Measurements from ENCODE around the gene FMR1.

FMR1 gene

DNA sequence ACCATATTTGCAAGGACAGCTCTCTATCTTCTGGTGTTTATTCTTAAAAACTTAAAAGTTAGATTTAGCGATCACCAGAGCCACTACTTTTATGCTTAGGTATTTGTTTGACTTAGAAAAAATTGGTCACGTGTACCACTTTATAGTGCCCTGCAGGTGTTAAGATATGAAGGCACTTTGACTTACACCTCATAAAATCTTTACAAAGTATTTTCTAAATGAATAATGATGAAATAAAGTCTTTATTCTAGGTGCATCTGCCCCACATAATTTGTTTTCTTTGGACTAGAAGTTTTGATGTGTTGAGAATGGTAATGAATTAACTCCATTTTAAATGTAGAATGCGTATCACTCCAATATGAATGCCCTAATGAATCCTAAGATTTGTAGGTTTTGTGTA, 2.9 kb downstream of the FMR1 start:
- Histone ChIP-seq H3K9ac (no peak overlapping the region), H3K4me3 (no peak overlapping the region), H3K4me2 (peak overlapping the region; percentile 74), H3K9me3 (no peaks in the 10 kb centered on the region), H4K20me1 (peaks cover 68% of the 10 kb centered on the region), H3K4me1 (peaks cover 47% of the 10 kb centered on the region), H3K36me3 (no peaks in the 10 kb centered on the region), H3K27me3 (peaks cover 38% of the 10 kb centered on the region), H3K27ac (no peak overlapping the region)
- no peak for TF ChIP-seq Cebpa-rat (IDR thresholded peaks at IDR 0.05)

DNA sequence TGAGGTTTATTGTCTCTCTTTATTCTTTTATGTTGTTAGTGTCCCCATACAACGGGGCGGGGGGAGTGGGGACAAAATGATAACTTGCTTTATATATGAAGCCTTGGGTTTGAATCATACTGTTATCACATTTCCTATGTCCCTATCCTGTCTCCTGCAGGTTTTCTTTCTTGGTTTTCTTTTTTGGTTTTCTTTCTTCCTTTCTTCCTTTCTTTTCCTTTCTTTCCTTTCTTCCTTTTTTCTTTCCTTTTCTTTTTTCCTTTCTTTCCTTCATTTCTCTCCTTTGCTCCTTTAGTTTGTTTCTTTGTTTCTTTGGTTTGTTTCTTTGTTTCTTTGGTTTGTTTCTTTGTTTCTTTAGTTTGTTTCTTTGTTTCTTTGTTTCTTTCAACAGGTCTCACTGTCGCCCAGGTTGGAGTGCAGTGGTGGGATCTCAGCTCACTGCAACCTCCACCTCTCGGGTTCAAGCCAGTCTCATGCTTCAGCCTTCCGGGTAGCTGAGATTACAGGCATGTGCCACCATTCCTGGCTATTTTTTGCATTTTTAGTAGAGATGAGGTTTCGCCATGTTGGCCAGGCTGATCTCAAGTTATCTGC, 4.8 kb downstream of the FMR1 start:
- Histone ChIP-seq H3K27ac (no peak overlapping the region), H4K20me1 (peaks cover 87% of the 10 kb centered on the region), H3K4me2 (no peak overlapping the region), H3K36me3 (no peaks in the 10 kb centered on the region), H3K9ac (no peak overlapping the region), H3K4me1 (peaks cover 47% of the 10 kb centered on the region), H3K9me3 (no peaks in the 10 kb centered on the region), H3K27me3 (peaks cover 45% of the 10 kb centered on the region), H3K4me3 (no peak overlapping the region)
- no peak for TF ChIP-seq Cebpa-rat (IDR thresholded peaks at IDR 0.05)

DNA sequence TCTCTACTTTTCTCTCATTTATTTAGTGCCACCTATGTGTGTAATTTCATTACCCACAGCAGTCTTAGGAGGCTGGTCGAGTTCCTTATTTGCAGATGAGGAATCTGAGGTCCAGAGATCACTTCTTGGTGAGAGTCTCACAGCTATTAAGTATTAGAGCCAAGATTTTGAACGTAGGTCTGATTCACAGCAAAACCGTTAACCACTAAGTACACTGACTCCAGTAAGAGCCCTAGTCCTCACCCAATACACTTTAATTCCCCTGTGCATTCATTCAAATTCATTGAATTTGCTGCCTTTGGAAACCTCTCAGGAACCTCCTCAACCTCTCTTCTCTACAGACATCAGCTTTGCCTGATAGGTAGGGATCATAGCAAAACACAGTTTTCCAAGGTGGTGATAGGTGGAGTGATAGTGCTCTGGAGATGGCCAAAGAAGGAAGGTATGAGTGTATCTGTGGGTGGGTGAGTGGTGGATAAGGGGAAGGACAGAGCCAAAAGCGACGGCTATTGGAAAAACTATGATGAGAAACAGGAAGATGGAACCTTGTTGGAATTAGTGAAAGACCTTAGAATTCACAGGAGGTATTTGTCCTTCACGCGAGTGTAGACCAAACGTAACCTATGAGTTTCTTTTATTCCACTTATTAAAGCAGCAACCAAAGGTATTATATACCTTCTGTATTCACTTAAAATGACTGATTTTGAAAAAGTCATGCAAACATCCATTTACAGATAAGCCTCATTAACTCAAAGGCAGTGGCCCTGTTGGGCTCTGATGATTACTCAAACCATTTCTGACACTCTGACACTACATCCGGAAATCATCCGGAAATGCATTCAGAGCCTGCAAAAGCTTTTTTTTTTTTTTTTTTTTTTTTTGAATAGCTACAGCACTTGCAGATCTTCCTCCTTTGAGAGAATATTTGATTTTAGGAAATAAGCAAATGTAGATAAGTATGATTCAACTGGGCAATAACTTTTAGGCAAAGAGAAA, 6.3 kb downstream of the FMR1 start:
- Histone ChIP-seq H3K27ac (no peak overlapping the region), H3K4me3 (no peak overlapping the region), H3K27me3 (peaks cover 49% of the 10 kb centered on the region), H3K9me3 (no peaks in the 10 kb centered on the region), H3K4me2 (peak overlapping the region; percentile 47), H4K20me1 (peaks cover 99% of the 10 kb centered on the region), H3K9ac (no peak overlapping the region), H3K4me1 (peaks cover 47% of the 10 kb centered on the region), H3K36me3 (no peaks in the 10 kb centered on the region)
- TF ChIP-seq Cebpa-rat (IDR thresholded peaks at IDR 0.05): no peak

DNA sequence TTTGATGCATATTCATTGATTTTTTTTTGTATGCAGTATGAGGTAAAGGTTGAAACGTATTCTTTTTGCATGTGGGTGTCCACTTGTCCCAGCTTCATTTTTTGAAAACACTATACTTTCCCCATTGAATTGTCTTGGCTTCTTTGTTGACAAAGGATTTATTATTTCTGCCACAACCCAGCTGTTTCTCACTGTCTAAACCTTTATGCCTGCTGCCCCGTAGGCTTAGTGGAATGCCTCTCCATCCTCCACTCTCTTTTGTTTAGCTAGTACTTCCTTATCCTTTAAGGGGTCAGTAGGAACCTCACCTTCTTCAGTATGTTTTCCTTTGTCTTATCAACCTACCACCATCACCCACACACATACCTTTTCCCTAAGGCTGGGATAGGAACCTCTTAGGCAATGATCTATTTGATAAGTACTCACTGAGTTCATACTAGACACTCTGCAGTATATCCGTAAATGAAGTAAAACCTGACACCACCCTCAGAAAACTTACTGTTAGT, 8.5 kb downstream of the FMR1 start:
- Histone ChIP-seq H4K20me1 (peaks cover 94% of the 10 kb centered on the region), H3K4me1 (peaks cover 33% of the 10 kb centered on the region), H3K9ac (no peak overlapping the region), H3K27ac (no peak overlapping the region), H3K4me2 (no peak overlapping the region), H3K27me3 (peaks cover 49% of the 10 kb centered on the region), H3K36me3 (peaks cover 2% of the 10 kb centered on the region; the same call in 1 of the 2 replicates), H3K9me3 (no peaks in the 10 kb centered on the region), H3K4me3 (no peak overlapping the region)
- no peak for TF ChIP-seq Cebpa-rat (IDR thresholded peaks at IDR 0.05)

DNA sequence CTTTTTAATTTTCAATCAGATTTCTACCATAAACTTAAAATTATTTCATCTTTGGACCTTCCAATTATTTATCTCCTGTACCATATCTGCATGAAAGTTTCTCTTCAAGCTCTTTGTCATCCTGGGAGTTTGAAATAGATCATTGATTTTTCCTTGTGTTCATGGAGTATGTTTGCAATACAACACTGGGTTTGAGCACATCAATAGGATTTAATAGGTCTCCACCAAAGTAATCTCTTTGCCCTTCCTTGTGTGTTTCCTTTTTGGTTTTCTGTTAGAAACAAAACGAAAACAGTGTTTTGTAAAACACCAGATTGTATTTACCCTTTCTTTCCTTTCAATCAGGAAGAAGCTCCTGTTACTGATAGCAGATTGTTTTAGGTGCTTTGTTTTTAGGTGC, 11.9 kb downstream of the FMR1 start:
- H3K4me2 ChIP-seq: no peak overlapping the region
- TF ChIP-seq Cebpa-rat (IDR thresholded peaks at IDR 0.05): no peak
- H3K36me3 ChIP-seq: peaks cover 25% of the 10 kb centered on the region
- H3K27ac ChIP-seq: no peak overlapping the region
- peaks cover 6% of the 10 kb centered on the region; the same call in 1 of the 2 replicates for H3K4me1 ChIP-seq
- H4K20me1 ChIP-seq: peaks cover 75% of the 10 kb centered on the region
- H3K27me3 ChIP-seq: peaks cover 40% of the 10 kb centered on the region
- H3K9ac ChIP-seq: no peak overlapping the region
- H3K4me3 ChIP-seq: no peak overlapping the region
- no peaks in the 10 kb centered on the region for H3K9me3 ChIP-seq

DNA sequence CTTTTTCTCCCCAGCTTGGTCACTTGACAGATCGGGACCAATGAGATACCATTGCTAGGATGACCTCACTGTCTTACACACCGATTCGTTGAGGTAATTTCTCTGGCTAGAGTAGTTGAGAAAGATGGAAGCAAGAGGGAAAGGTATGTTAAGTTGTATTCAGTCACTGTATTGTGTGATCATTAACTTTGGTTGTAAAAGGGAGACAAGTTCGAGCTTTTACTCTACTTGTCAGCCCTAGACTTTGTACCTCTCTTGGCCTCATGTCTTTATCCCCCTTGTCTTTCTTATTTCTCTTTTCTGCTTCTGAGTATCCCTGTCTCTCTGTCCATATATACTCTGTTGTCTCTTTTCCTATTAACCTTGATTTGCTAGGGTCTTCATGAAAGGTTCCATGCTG, 15.5 kb downstream of the FMR1 start:
- Histone ChIP-seq H4K20me1 (peaks cover 39% of the 10 kb centered on the region), H3K9me3 (no peaks in the 10 kb centered on the region), H3K4me3 (no peak overlapping the region), H3K36me3 (peaks cover 45% of the 10 kb centered on the region), H3K4me1 (no peaks in the 10 kb centered on the region), H3K9ac (no peak overlapping the region), H3K27ac (no peak overlapping the region), H3K4me2 (no peak overlapping the region), H3K27me3 (peaks cover 25% of the 10 kb centered on the region)
- TF ChIP-seq Cebpa-rat (IDR thresholded peaks at IDR 0.05): no peak

DNA sequence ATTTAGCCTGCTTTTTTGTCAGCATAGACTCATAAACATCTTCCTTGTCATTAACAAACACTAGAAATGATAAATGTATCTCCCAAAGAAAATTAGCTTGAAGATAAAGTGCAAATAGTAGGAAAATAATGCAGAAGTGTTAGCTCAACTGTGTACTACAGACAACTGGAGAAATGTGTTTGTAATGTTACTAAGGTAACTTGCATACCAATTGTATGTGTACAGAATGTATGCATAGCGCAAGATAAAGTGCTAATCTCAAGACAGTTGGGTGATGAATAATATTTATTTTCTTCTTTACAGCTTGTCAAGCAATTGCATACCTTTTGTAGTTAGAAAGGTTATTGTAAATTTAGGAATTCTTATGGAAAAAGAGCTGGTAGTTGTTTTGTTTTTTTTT, 22.1 kb downstream of the FMR1 start:
- H3K9ac ChIP-seq: no peak overlapping the region
- H3K27ac ChIP-seq: no peak overlapping the region
- H3K4me2 ChIP-seq: no peak overlapping the region
- peaks cover 48% of the 10 kb centered on the region for H3K36me3 ChIP-seq
- H4K20me1 ChIP-seq: no peaks in the 10 kb centered on the region; the same call in none of the 2 replicates
- H3K4me3 ChIP-seq: no peak overlapping the region
- H3K9me3 ChIP-seq: no peaks in the 10 kb centered on the region
- peaks cover 22% of the 10 kb centered on the region for H3K27me3 ChIP-seq
- H3K4me1 ChIP-seq: no peaks in the 10 kb centered on the region
- TF ChIP-seq Cebpa-rat (IDR thresholded peaks at IDR 0.05): no peak

DNA sequence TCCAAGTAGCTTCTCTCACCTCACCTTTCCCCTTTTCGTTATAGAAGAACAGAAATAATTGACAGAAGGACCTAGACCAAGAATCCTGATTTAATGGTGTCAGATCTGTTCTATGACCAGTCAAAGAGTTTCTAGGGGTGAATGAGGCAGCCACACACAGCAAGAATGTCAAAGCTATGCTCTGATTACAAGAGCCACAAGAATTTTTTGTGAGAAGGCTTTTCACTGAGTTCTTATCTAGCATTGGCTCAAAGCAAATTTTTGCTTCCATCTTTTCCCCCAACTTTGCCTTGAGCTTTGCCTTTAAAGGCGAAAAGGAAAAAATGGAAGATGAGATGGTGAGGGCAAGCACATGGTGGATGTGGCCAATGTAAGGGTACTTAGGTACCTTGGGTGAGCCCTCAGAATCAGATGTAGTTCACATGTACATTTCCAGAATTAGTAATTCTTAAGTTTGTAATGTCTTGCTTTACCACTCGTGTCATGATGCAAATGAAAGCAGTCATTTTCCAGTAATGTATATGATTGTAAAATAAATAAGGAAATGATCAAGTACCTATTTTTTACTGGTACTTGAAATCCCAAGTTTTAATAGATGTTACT, 23.5 kb downstream of the FMR1 start:
- no peaks in the 10 kb centered on the region for H3K9me3 ChIP-seq
- peaks cover 12% of the 10 kb centered on the region; the same call in 1 of the 2 replicates for H3K27me3 ChIP-seq
- H3K4me1 ChIP-seq: no peaks in the 10 kb centered on the region
- no peaks in the 10 kb centered on the region; the same call in 1 of the 2 replicates for H4K20me1 ChIP-seq
- no peak overlapping the region for H3K4me2 ChIP-seq
- H3K4me3 ChIP-seq: no peak overlapping the region
- H3K9ac ChIP-seq: no peak overlapping the region
- peaks cover 42% of the 10 kb centered on the region for H3K36me3 ChIP-seq
- no peak overlapping the region for H3K27ac ChIP-seq
- TF ChIP-seq Cebpa-rat (IDR thresholded peaks at IDR 0.05): no peak

DNA sequence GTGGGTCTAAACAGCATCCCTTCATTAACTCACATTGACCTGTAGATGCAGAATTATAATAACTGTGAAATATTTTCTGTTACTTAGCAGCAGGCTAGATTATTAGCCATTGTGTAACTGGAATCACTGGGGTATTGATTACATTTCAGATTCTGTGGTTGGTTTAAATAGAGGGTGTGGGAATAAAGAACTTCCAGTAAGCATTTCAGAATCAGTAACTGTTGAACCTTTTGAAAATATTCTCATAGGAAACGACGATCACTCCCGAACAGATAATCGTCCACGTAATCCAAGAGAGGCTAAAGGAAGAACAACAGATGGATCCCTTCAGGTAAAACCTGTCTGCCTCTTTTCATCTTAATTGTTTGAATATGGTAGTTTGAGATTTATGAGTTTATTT, 33.6 kb downstream of the FMR1 start:
- no peaks in the 10 kb centered on the region for H4K20me1 ChIP-seq
- H3K4me2 ChIP-seq: no peak overlapping the region
- H3K36me3 ChIP-seq: peaks cover 58% of the 10 kb centered on the region
- no peak overlapping the region for H3K27ac ChIP-seq
- H3K4me1 ChIP-seq: no peaks in the 10 kb centered on the region
- peaks cover 4% of the 10 kb centered on the region; the same call in 1 of the 2 replicates for H3K27me3 ChIP-seq
- H3K9me3 ChIP-seq: no peaks in the 10 kb centered on the region
- no peak overlapping the region for H3K9ac ChIP-seq
- no peak overlapping the region for H3K4me3 ChIP-seq
- no peak for TF ChIP-seq Cebpa-rat (IDR thresholded peaks at IDR 0.05)
